Activated CD8-positive, alpha-beta T cell treated with anti-CD3 and anti-CD28 coated beads for 36 hours (primary cell): ENCODE measurements around the gene GLTPD2. TPM values are rescaled to one million over a fixed set of nuclear protein-coding genes. Genes with fewer than 3 reads are reported as not detected.

Source experiments
- ATAC-seq: fragments of 200-7000 bp; cut with Tn5 transposase; one replicate; pipeline ENCODE4 v1.10.0; 2021; ENCODE audit warnings: mild to moderate bottlenecking, moderate library complexity
- CTCF ChIA-PET: fragments of 350-600 bp; sonication (Branson Sonifier 250); formaldehyde crosslinking; loops from one replicate; lab custom pipeline; 2021; ENCODE audit warnings: antibody characterized with exemption; lab: Charles Lee
- POLR2A ChIA-PET: fragments of 350-600 bp; sonication (Branson Sonifier 250); formaldehyde crosslinking; loops from one replicate; lab custom pipeline; 2021; ENCODE audit warnings: antibody characterized with exemption; lab: Charles Lee
- DNase-seq: peaks from one replicate; pipeline ENCODE4 v3.0.0-alpha.2; 2020
- H3K27ac Mint-ChIP-seq: one replicate; pipeline ENCODE4 v1.8.0; 2021; ENCODE audit warnings: mild to moderate bottlenecking, mixed read lengths
- H3K27me3 Mint-ChIP-seq: one replicate; pipeline ENCODE4 v1.8.0; 2021; ENCODE audit warnings: mixed read lengths
- H3K36me3 Mint-ChIP-seq: one replicate; pipeline ENCODE4 v1.8.0; 2021; ENCODE audit warnings: low read depth, mixed read lengths
- H3K4me1 Mint-ChIP-seq: one replicate; pipeline ENCODE4 v1.8.0; 2021; ENCODE audit warnings: low read depth, mixed read lengths
- H3K4me3 Mint-ChIP-seq: one replicate; pipeline ENCODE4 v1.8.0; 2021; ENCODE audit warnings: mild to moderate bottlenecking, moderate library complexity, mixed read lengths
- H3K9me3 Mint-ChIP-seq: one replicate; pipeline ENCODE4 v1.8.0; 2021; ENCODE audit warnings: mixed read lengths
- intact Hi-C: fragments of 100-400 bp; cut with micrococcal nuclease; formaldehyde crosslinking; loops from one replicate; pipeline ENCODE4 v1.10.0; 2022
- total RNA-seq, 2 experiments: library from RNA; stranded (reverse); gene quantifications; one replicate each; pipeline ENCODE4 v1.2.3, GENCODE V29; 2021
- TF ChIP-seq, protein P1 (sequence below): fragments of 200-600 bp; IDR thresholded peaks from one replicate; pipeline ENCODE4 v1.8.0; 2022; ENCODE audit warnings: antibody characterized with exemption, mild to moderate bottlenecking

The GLTPD2 gene
- total RNA-seq, 2 experiments from 2014 or later: not detected

DNA sequence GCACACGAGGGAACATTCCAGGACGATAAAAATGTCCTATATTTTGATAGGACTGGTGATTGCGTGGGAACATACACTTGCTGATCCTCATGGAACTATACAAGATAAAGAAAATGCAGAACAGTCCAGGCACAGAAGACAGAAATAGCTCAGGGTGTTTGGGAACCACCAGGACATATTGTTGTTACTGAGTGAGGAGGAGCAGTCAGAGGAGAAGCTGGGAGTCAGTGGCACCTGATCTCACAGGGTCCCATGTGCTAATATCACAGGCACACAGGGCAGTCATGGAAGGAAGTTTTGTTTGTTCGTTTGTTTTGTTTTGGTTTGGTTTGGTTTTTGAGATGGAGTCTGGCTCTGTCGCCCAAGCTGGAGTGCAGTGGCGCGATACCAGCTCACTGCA is 23.9 kb downstream of the GLTPD2 start:
- ChIA-PET CTCF (interaction anchor here (0.6 to 1.6 kb wide), 2 partner anchors 23 to 68 kb away, joined by 3 to 4 read pairs; no protein-coding TSS in a partner anchor), POLR2A (no interaction called here)
- DNase-seq (no peak), ATAC-seq (no peak)
- TF ChIP-seq, protein P1, sequence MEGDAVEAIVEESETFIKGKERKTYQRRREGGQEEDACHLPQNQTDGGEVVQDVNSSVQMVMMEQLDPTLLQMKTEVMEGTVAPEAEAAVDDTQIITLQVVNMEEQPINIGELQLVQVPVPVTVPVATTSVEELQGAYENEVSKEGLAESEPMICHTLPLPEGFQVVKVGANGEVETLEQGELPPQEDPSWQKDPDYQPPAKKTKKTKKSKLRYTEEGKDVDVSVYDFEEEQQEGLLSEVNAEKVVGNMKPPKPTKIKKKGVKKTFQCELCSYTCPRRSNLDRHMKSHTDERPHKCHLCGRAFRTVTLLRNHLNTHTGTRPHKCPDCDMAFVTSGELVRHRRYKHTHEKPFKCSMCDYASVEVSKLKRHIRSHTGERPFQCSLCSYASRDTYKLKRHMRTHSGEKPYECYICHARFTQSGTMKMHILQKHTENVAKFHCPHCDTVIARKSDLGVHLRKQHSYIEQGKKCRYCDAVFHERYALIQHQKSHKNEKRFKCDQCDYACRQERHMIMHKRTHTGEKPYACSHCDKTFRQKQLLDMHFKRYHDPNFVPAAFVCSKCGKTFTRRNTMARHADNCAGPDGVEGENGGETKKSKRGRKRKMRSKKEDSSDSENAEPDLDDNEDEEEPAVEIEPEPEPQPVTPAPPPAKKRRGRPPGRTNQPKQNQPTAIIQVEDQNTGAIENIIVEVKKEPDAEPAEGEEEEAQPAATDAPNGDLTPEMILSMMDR: no peak
- intact Hi-C loops: no loop called here
- H3K4me3 Mint-ChIP-seq: no peak overlapping the region
- H3K9me3 Mint-ChIP-seq: no peaks in the 10 kb centered on the region
- peaks cover 9% of the 10 kb centered on the region for H3K4me1 Mint-ChIP-seq
- H3K36me3 Mint-ChIP-seq: peaks cover 3% of the 10 kb centered on the region
- no peaks in the 10 kb centered on the region for H3K27me3 Mint-ChIP-seq
- H3K27ac Mint-ChIP-seq: no peak overlapping the region

DNA sequence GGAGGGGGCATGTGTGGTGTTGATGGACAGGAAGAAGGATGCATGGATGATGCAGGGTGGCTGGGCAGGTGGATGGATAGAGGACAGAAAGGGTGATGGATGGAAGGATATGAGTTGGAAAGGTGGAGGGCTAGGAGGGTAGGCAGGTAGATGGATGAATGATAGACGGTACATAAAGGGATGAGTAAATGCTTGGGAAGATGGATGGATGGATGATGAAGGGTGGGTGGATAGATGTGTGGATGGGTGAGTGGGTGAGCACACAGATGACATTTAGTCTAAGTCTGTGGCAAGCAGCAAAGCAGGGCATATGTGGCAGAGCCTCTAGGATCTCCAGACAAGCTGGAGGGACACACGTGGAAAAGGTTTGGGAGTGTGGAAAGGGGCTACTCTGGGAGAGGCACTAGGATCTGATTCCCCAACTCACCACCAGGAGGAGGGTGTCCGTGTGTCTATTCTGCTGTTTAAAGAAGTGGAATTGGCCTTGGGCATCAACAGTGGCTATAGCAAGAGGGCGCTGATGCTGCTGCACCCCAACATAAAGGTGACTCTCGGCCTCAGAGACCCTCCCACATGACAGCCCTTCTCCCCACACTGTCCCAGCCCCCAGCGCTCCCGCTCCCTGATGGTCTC is 26.4 kb downstream of the GLTPD2 start:
- ChIA-PET CTCF (no interaction called here), POLR2A (no interaction called here)
- Mint-ChIP-seq H3K27ac (no peak overlapping the region), H3K36me3 (peaks cover 3% of the 10 kb centered on the region), H3K9me3 (no peaks in the 10 kb centered on the region), H3K27me3 (no peaks in the 10 kb centered on the region), H3K4me3 (no peak overlapping the region), H3K4me1 (peaks cover 5% of the 10 kb centered on the region)
- intact Hi-C loops: no loop called here
- DNase-seq (no peak), ATAC-seq (no peak)
- TF ChIP-seq, protein P1: no peak

DNA sequence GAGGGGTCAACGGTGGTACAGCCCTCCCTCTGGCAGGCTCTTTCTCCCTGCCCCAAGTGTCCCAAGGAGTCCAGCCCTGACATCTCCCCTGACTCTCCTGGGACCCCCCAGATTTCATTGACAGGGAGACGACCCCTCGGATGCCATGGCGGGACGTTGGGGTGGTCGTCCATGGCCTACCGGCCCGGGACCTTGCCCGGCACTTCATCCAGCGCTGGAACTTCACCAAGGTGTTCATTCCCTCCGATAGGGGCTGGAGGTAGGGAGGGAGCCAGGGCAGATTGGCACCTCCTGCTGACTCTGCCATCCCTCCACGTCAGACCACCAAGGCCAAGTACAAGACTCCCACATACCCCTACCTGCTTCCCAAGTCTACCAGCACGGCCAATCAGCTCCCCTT is 28.1 kb downstream of the GLTPD2 start:
- intact Hi-C loops: no loop called here
- no peak for ATAC-seq
- H3K27ac Mint-ChIP-seq: no peak overlapping the region
- no peaks in the 10 kb centered on the region for H3K27me3 Mint-ChIP-seq
- TF ChIP-seq, protein P1: no peak
- ChIA-PET CTCF (interaction anchor here (1.4 kb wide), 1 partner anchor 27 kb away, joined by 4 read pairs; no protein-coding TSS in a partner anchor), POLR2A (no interaction called here)
- no peaks in the 10 kb centered on the region for H3K4me1 Mint-ChIP-seq
- H3K4me3 Mint-ChIP-seq: no peak overlapping the region
- no peaks in the 10 kb centered on the region for H3K36me3 Mint-ChIP-seq
- H3K9me3 Mint-ChIP-seq: no peaks in the 10 kb centered on the region
- DNase-seq: no peak

DNA sequence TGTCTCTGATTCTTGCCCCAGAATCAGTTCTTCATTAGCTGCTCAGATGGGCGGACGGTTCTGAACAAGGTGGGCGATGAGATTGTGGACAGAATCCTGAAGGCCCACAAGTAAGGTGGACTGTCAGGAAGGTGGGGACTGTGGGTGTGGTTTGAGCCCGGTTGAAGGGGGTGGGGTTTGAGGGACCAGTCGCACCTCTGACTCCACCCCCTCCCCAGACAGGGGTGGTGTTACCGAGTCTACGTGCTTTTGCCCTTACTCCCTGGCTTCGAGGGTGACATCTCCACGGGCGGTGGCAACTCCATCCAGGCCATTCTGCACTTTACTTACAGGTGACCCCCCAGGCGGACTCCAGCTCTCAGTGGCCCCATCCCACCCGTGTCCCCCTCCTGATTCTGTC is 29.5 kb downstream of the GLTPD2 start:
- Mint-ChIP-seq H3K36me3 (no peaks in the 10 kb centered on the region), H3K27me3 (no peaks in the 10 kb centered on the region), H3K4me3 (no peak overlapping the region), H3K4me1 (no peaks in the 10 kb centered on the region), H3K27ac (no peak overlapping the region), H3K9me3 (no peaks in the 10 kb centered on the region)
- intact Hi-C loops: no loop called here
- ChIA-PET CTCF (no interaction called here), POLR2A (interaction anchor here (1.3 kb wide), 1 partner anchor 8 kb away, joined by 3 read pairs; no protein-coding TSS in a partner anchor)
- no peak for DNase-seq
- TF ChIP-seq, protein P1: no peak
- ATAC-seq: no peak

DNA sequence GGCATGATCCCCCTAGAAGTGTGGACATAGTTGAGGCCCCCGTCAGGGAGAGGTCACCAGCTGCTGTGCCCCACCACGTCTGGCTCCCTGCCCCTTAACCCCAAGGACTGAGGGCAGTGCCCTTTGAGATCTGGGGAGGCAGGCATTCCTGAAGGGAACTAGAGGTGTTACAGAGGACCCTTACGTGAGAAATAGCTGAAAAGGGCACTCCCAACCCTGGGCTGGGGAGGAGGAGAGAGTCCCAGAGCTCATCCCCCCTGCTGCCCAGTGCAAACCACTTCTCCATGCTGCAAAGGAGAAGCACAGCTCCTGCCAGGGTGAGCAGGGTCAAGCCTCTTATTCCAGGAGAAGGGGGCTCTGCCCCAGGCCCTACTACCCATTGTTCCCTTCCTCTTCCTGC is 34.1 kb downstream of the GLTPD2 start:
- no peak for ATAC-seq
- ChIA-PET CTCF (interaction anchor here (1.2 kb wide), 1 partner anchor 11 kb away, joined by 3 read pairs; the partner anchor contains the start of gene MINK1), POLR2A (interaction anchor here (0.5 kb wide), 1 partner anchor 49 kb away, joined by 3 read pairs; no protein-coding TSS in a partner anchor)
- no peak for DNase-seq
- Mint-ChIP-seq H3K9me3 (no peaks in the 10 kb centered on the region), H3K27me3 (no peaks in the 10 kb centered on the region), H3K27ac (no peak overlapping the region), H3K4me1 (no peaks in the 10 kb centered on the region), H3K4me3 (no peak overlapping the region), H3K36me3 (no peaks in the 10 kb centered on the region)
- TF ChIP-seq, protein P1: no peak
- intact Hi-C loops: no loop called here
